GM23248 (cell line): ENCODE measurements around the gene TGFBR1.

Source experiments
- EZH2 ChIP-seq: fragments of 200-600 bp; sonication (generic); IDR thresholded peaks from 2 replicates; pipeline ENCODE4 v1.6.1; 2018; ENCODE audit warnings: antibody characterized with exemption, mild to moderate bottlenecking; ENCODE audit not compliant: insufficient read depth, poor library complexity, severe bottlenecking
- EZH2phosphoT487 ChIP-seq: fragments of 200-600 bp; sonication (generic); IDR thresholded peaks from 2 replicates; pipeline ENCODE4 v1.6.1; 2018; ENCODE audit warnings: antibody characterized with exemption, moderate library complexity, mild to moderate bottlenecking, low read depth; ENCODE audit not compliant: insufficient read depth

DNA sequence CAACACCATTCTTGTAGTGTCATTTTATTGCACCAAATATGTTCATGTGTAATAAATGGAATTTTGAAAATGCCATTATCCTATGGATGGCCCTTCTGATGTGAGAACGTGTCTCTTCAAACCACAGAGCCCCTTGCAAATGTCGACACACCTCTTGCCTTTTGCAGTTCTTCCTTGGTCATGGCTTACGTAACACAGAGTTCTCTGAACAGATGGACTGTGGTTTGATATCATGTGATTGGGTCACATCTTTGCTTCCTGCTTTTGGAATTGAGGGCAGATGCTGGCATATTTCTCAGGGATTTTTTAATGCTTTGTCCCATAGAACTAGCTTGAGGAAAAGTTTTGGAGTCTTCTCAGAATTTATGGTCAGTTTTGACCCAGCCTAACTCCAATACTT, 4.6 kb downstream of the TGFBR1 start:
- TF ChIP-seq EZH2phosphoT487 (no peak), EZH2 (no peak)
